Esophagus (tissue), 2 donors: Measurements from ENCODE around the gene CCRL2. TPM values are rescaled to one million over a fixed set of nuclear protein-coding genes. Genes with fewer than 3 reads are reported as not detected.

ENCODE experiments used
- H3K27ac ChIP-seq, 2 donors: one replicate each; pipeline ENCODE4 v1.5.1; 2013; ENCODE audit warnings: low read depth in 2 of 2, mild to moderate bottlenecking in 2 of 2, inconsistent platforms in 1 of 2, low read length in 1 of 2, moderate library complexity in 1 of 2
- H3K27me3 ChIP-seq, 2 donors: one replicate each; pipeline ENCODE4 v1.6.1; 2013; ENCODE audit warnings: low read length in 2 of 2, control low read depth in 1 of 2, mild to moderate bottlenecking in 1 of 2; ENCODE audit not compliant: insufficient read depth in 2 of 2, control insufficient read depth in 1 of 2
- H3K36me3 ChIP-seq, 2 donors: one replicate each; pipeline ENCODE4 v1.6.1; 2013; ENCODE audit warnings: low read length in 1 of 2; ENCODE audit not compliant: control insufficient read depth in 2 of 2, insufficient read depth in 2 of 2
- H3K4me1 ChIP-seq, 2 donors: one replicate each; pipeline ENCODE4 v1.6.1; 2013; ENCODE audit warnings: low read length in 1 of 2; ENCODE audit not compliant: control insufficient read depth in 2 of 2, insufficient read depth in 2 of 2
- H3K4me3 ChIP-seq, 2 donors: one replicate each; pipeline ENCODE4 v1.5.1; 2013; ENCODE audit warnings: low read length in 2 of 2, mild to moderate bottlenecking in 2 of 2, low read depth in 1 of 2, moderate library complexity in 1 of 2
- H3K9me3 ChIP-seq, 2 donors: one replicate each; pipeline ENCODE4 v1.6.1; 2013; ENCODE audit warnings: mild to moderate bottlenecking in 2 of 2, low read depth in 1 of 2, low read length in 1 of 2, moderate library complexity in 1 of 2; ENCODE audit not compliant: control insufficient read depth in 2 of 2, insufficient read depth in 1 of 2
- WGBS, 2 donors: extraction: QIAGEN DNeasy Blood & Tissue Kit; methylation state at CpG; one replicate each; pipeline ENCODE4 v1.1.7; 2013; 5-methylcytosine and 5-hydroxymethylcytosine counted together
- polyA plus RNA-seq, 2 donors: library from polyadenylated mRNA; stranded (reverse); fragments of 200-250 nt; gene quantifications; one replicate each; pipeline ENCODE4 v1.2.3, GENCODE V29; 2013
- donor health status: healthy with polysubstance abuse.
- donor health status: Bipolar disorder and iron deficiency.

The CCRL2 gene
- polyA plus RNA-seq, 2 donors = 0.28 to 0.29 TPM

DNA sequence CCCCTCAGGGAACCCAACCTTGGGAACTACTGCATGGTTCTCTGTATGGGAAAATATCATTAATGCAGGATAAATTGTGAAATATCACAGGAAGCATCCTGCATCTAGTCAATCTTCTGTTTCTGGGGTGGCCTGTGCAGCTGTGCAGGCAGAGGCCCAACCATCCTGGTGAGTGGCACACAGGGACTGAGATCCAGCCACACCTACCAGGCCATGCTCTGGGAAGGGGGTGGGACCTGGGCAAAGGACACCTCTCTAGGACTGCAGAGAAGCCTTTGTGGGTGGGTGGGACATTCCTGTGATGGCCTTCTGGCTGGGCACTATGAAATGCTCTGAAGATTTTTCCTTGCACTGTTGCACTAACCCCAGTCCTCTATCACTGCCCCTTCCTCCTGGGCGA, 26.8 kb downstream of the CCRL2 start:
- no peak overlapping the region for H3K4me3 ChIP-seq
- H3K27me3 ChIP-seq = no peaks in the 10 kb centered on the region
- no peak overlapping the region for H3K27ac ChIP-seq
- no peaks in the 10 kb centered on the region for H3K9me3 ChIP-seq
- H3K36me3 ChIP-seq = no peaks in the 10 kb centered on the region
- 95 to 100% methylated on average over 1 of the region's 1 CpG for WGBS, 2 donors
- H3K4me1 ChIP-seq = no peaks in the 10 kb centered on the region

DNA sequence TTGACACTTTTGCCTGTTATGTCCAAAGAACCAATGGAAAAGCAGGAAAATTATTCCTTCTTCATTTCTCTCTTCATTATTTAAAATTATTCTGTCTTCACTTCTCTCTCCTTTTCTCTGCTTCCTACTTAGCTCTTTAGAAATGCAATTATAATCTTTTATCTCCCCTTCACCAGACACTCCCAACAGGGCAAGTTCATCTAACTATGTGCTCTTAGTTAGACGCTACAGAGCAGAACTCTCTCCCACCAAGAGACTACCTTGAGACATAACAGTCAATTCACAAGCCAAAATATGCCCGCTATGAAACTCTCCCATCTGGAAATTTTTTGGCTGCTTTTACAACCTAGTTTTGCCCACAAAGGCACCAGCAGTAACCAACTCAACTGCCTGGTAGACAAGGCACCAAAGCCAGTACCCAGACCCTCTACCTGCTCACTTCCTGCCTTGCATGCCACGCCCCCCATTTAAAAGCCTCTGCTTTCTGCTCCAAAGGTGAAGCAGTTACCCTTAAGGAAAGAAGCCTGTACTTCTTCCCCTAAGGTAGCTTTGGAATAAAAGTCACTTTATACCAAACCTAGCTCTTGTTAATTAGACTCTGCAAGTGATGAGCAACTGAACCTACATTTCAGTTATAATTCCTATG, 28.1 kb downstream of the CCRL2 start:
- no peak overlapping the region for H3K27ac ChIP-seq
- H3K4me3 ChIP-seq = no peak overlapping the region
- H3K36me3 ChIP-seq = no peaks in the 10 kb centered on the region
- no peaks in the 10 kb centered on the region for H3K4me1 ChIP-seq
- WGBS, 2 donors = 89 to 94% methylated on average over 3 of the region's 3 CpGs
- H3K9me3 ChIP-seq = no peaks in the 10 kb centered on the region
- no peaks in the 10 kb centered on the region for H3K27me3 ChIP-seq

DNA sequence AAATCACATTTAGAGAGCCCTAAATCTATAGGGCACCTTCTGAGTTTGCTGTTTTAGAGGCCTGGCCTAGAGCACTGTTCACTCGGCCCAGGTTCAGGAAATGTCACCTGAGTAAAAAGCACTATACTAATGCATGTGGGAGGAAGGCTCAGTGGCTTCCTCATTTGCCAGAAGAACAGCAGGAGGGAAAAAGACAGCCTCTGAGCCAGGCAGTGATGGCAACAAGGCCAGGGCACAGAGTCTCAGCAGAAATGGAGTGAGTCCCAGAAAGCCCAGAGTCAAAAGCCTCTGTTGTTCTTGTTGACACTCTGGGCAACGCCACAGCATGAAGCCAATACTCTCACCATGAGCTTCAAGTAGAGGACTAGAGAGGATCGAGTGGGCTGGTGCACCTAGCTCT, 31.8 kb downstream of the CCRL2 start:
- Histone ChIP-seq H3K36me3 (no peaks in the 10 kb centered on the region), H3K4me1 (no peaks in the 10 kb centered on the region), H3K4me3 (no peak overlapping the region), H3K9me3 (no peaks in the 10 kb centered on the region), H3K27ac (no peak overlapping the region), H3K27me3 (no peaks in the 10 kb centered on the region)
- 78 to 87% methylated on average over 3 of the region's 3 CpGs for WGBS, 2 donors

DNA sequence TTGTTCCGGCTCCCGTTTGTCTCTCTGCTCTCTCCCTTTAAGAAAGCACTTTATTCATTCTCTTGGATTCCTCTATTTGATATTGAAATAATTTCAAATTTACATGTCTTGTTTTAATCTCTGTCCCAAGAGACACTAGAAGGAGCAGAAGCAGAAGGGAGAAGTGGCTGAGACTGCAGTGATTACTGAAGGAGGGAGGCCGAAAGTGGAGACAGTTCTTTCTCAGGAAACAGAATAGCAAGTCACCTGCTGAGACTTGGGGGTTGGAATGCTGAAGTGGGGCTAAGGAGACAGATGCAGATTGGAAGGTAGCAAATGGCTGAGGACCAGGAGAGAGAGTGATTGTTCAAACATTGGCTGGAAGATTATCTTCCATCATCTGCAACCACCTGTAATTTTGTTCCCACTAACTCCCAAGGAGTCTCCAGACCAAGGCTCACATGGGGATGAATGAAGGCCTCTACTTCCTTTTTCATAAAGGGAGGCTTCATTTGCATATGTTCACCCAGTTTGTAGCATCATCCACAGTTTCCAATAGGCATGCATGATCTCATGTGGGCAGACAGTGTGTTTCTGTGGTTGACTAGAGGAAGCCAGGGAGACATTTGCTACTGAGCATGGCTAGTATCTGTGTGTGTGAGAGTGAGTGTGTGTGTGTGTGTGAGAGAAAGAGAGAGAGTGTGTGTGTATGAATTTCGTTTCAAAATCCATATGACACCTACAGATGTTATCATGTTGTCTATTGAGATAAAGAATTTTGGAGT, 33.7 kb downstream of the CCRL2 start:
- Histone ChIP-seq H3K27ac (no peak overlapping the region), H3K27me3 (no peaks in the 10 kb centered on the region), H3K4me3 (no peak overlapping the region), H3K9me3 (no peaks in the 10 kb centered on the region), H3K36me3 (no peaks in the 10 kb centered on the region), H3K4me1 (no peaks in the 10 kb centered on the region)
- 77% methylated on average over 4 of the region's 4 CpGs for WGBS, 2 donors

DNA sequence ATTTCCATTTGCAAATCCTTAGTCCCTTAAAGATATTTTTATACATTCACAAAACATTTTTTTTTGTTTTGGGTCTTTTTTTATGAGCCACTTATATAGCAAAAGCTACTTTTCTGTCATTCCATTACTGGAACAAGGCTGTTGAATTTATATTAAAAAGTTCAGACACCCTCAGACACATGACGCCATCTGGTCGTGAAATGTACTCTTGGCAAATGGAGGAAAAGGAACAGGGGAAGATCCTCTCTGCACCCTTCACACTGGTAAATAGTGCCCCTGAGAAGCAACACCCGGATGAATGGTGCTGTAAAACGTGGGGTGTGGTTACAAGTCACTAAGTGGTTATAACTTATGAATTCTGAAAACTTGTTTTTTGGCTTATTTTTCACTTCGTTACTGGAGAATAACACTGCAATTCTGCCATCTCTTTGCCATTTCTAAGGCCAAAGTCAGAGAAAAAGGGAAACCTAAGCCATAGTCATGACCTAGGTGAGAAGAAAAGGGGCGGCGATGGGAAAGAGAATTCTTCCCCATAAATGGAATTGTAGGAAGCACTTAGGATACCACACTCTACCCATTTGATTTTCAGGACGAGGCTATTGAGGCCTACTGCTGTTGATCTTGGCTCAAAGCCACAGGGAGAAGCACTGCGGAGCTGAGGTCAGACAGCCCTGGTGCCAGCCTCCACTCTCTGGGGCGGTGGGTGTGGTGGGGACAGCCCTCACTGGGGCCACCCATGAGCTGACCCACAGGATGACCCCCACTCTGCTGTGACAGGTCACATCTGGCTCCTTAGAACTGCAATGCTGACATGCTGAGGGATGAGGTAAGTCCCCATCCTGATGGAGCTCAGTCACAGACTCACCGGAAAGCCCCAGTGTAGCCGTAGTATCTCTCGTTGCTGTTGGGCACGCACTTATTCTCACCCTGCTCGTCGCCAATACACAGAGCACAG, 35.8 kb downstream of the CCRL2 start:
- WGBS, 2 donors = 68 to 74% methylated on average over 16 of the region's 16 CpGs
- Histone ChIP-seq H3K4me1 (no peaks in the 10 kb centered on the region), H3K27ac (no peak overlapping the region), H3K9me3 (no peaks in the 10 kb centered on the region), H3K4me3 (no peak overlapping the region), H3K36me3 (no peaks in the 10 kb centered on the region), H3K27me3 (no peaks in the 10 kb centered on the region)

DNA sequence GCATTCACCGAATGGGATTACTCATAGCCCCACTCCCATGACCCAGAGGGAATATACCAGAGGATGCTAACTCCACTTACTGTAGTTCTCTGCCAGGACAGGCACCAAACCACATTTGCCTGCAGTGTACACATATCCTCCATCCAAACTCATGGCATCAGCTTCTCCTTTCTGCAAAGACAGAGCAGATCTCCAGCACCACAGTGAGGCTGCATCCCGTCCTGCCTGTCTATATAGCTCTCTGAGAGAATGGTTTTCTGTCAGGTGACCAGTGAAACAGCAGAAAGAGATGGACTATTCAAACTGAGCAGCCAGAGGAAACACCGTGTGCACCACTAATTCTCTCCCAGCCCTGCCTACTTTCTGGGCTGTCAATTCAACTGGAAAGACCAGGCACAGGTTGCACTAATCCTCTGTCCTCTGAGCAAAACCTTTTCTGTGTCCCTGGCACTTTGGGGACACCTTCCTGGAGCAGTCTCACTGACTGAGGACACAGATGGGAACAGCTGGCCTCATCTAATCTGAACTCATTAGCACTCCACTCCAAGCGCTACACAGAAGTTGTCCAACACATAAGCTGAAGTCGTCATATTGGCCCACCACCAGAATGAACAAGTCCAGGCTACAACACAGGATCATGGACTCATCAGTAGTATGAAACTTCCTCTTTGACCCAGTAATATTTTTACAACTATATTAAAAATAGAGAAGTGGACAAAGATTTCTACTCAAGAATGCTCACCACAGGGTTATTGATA, 40.3 kb downstream of the CCRL2 start:
- Histone ChIP-seq H3K27ac (no peak overlapping the region), H3K4me3 (no peak overlapping the region), H3K9me3 (no peaks in the 10 kb centered on the region), H3K4me1 (no peaks in the 10 kb centered on the region), H3K27me3 (no peaks in the 10 kb centered on the region), H3K36me3 (no peaks in the 10 kb centered on the region)
- WGBS, 2 donors = 51 to 60% methylated on average over 5 of the region's 5 CpGs

DNA sequence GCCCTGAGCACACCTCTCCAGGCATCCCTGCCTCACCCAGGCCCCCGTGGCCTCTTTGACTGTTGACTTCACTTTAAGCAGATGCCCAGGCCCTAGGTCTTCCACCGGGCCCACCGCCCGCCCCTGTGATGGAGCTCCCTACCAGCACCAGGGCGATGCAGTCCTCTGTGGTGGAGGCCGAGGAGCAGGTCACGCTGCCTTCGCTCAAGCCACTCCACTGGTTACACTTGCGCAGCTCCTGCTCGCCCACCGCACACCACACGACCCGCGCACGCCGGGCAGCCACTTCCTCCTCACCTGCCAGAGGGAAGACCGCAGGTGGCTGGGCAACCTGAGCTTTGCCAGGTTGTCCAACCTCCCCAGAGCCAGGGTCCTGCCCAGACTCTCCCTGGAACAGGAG, 41.7 kb downstream of the CCRL2 start:
- H3K4me3 ChIP-seq = no peak overlapping the region
- H3K27ac ChIP-seq = no peak overlapping the region
- WGBS, 2 donors = 93 to 94% methylated on average over 17 of the region's 17 CpGs
- no peaks in the 10 kb centered on the region for H3K4me1 ChIP-seq
- no peaks in the 10 kb centered on the region for H3K36me3 ChIP-seq
- no peaks in the 10 kb centered on the region for H3K27me3 ChIP-seq
- no peaks in the 10 kb centered on the region for H3K9me3 ChIP-seq

DNA sequence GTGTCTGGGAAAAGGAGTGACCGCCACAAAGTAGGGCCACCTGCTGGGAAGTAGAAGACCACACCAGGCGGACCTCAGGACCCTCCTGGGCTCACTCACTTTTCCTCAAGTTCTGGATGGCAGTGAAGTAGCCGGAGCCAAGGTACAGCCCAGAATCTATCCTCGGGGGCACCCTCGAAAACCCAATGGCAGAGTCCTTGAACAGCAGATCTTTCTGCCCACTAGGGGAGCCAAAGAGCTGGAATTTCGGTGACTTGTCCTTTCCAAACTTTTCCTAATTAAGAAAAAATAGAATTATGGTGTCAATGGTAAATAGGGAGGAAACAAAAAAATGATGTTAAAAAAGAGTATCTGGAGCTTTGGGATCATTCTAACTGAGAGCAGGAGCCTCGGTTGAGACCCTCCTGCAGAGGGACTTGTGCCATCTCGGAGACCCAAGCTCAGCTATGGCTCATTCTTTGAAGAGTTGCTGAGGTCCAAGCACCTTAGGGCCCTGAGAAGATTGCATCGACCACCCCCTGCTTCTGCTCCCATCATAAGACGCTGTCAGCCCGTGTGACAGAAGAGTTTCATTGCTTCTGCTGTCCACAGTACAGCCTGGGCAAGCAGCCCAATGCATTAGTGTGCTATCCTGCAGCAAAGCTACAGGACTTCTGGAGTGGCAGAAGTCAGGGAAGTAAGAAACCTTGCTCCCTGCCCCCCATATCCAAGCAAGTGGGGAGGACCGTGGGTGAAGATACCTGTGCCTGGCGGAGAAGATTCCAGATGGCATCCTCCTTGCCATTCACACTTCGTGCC, 42.9 kb downstream of the CCRL2 start:
- Histone ChIP-seq H3K4me3 (no peak overlapping the region), H3K4me1 (no peaks in the 10 kb centered on the region), H3K27me3 (no peaks in the 10 kb centered on the region), H3K9me3 (no peaks in the 10 kb centered on the region), H3K27ac (no peak overlapping the region), H3K36me3 (no peaks in the 10 kb centered on the region)
- 69 to 71% methylated on average over 14 of the region's 14 CpGs for WGBS, 2 donors
